Measurements from ENCODE around the gene CHST8.

DNA sequence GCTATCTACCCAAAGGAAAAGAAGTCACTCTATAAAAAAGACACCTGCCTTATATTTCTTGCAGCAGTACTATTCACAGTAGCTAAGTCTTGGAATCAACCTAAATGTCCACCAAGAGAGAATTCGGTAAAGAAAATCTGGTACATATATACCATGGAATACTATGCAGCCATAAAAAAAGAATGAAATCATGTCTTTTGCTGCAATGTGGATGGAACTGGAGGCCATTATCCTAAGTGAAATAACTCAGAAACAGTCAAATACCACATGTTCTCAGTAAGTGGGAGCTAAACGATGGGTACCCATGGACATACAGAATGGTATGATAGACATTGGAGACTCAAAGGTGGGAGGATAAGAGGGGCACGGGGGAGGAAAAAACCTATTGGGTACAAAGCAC, 92.4 kb downstream of the CHST8 start:
- TF ChIP-seq, protein P1, sequence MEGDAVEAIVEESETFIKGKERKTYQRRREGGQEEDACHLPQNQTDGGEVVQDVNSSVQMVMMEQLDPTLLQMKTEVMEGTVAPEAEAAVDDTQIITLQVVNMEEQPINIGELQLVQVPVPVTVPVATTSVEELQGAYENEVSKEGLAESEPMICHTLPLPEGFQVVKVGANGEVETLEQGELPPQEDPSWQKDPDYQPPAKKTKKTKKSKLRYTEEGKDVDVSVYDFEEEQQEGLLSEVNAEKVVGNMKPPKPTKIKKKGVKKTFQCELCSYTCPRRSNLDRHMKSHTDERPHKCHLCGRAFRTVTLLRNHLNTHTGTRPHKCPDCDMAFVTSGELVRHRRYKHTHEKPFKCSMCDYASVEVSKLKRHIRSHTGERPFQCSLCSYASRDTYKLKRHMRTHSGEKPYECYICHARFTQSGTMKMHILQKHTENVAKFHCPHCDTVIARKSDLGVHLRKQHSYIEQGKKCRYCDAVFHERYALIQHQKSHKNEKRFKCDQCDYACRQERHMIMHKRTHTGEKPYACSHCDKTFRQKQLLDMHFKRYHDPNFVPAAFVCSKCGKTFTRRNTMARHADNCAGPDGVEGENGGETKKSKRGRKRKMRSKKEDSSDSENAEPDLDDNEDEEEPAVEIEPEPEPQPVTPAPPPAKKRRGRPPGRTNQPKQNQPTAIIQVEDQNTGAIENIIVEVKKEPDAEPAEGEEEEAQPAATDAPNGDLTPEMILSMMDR (conservative IDR thresholded peaks at IDR 0.05; ENCODE audit: low read depth, low read length): no peak
- no peak for TF ChIP-seq EZH2 (IDR thresholded peaks at IDR 0.05; ENCODE audit: borderline replicate concordance, low read depth, low read length, poor library complexity, severe bottlenecking)

All from A673 (cell line).